ENCODE results near the gene STOM.

STOM gene

GRCh38 chr9:121318631-121319382 lies 51.2 kb downstream of the STOM start:
- no peak for DNase-seq

- DNase-seq = no peak
Observed at GRCh38 chr9:121317737-121318630, 52.1 kb downstream of the STOM start.

- no peak for DNase-seq
Observed at GRCh38 chr9:121316852-121317373, 53.1 kb downstream of the STOM start.

GRCh38 chr9:121316378-121316777 lies 53.7 kb downstream of the STOM start:
- no peak for DNase-seq

GRCh38 chr9:121313458-121314152 lies 56.4 kb downstream of the STOM start:
- no peak for DNase-seq

- DNase-seq = no peak
Observed at GRCh38 chr9:121312169-121312568, 57.9 kb downstream of the STOM start.

GRCh38 chr9:121310571-121310970 lies 59.5 kb downstream of the STOM start:
- DNase-seq = no peak

GRCh38 chr9:121309833-121310425 lies 60.1 kb downstream of the STOM start:
- no peak for DNase-seq

- DNase-seq = no peak
Observed at GRCh38 chr9:121309171-121309570, 60.9 kb downstream of the STOM start.

- DNase-seq = no peak
Observed at GRCh38 chr9:121308765-121309164, 61.3 kb downstream of the STOM start.

GRCh38 chr9:121307976-121308375 lies 62.1 kb downstream of the STOM start:
- no peak for DNase-seq

- no peak for DNase-seq
Observed at GRCh38 chr9:121305269-121305994, 64.6 kb downstream of the STOM start.

GRCh38 chr9:121304707-121305106 lies 65.3 kb downstream of the STOM start:
- DNase-seq = no peak

GRCh38 chr9:121303456-121304451 lies 66.3 kb downstream of the STOM start:
- DNase-seq = no peak

- DNase-seq = no peak
Observed at GRCh38 chr9:121302786-121303185, 67.3 kb downstream of the STOM start.

GRCh38 chr9:121302341-121302740 lies 67.7 kb downstream of the STOM start:
- DNase-seq = no peak

GRCh38 chr9:121301881-121302286 lies 68.2 kb downstream of the STOM start:
- no peak for DNase-seq

GRCh38 chr9:121300283-121301119 lies 69.5 kb downstream of the STOM start:
- DNase-seq = no peak

- no peak for DNase-seq
Observed at GRCh38 chr9:121299467-121300282, 70.4 kb downstream of the STOM start.
